Adrenal gland (tissue), 5 donors: Measurements from ENCODE around the gene SAMD9.

Source experiments
- CTCF ChIP-seq, 6 experiments: fragments of 450-650 bp in 4 of 6; fragments of 200-600 bp in 2 of 6; sonication (generic) in 1 of 6; IDR thresholded peaks; 1 replicate in 5 of 6; 2 replicates in 1 of 6; pipeline versions ENCODE4 v1.5.1 to v1.8.0; 2016 to 2021; ENCODE audit warnings: antibody characterized with exemption in 6 of 6, mild to moderate bottlenecking in 2 of 6, moderate library complexity in 1 of 6
- POLR2A ChIP-seq, 2 donors: fragments of 450-650 bp; IDR thresholded peaks; one replicate each; pipeline ENCODE4 v1.6.1; 2017; ENCODE audit warnings: antibody characterized with exemption in 2 of 2, mild to moderate bottlenecking in 2 of 2, moderate library complexity in 1 of 2
- donor health status: DM: no; HTN: no; CAD: no.

GRCh38 chr7:93117852-93118530 lies at the start of gene SAMD9:
- TF ChIP-seq CTCF (IDR thresholded peaks at IDR 0.05) (no peak), POLR2A (IDR thresholded peaks at IDR 0.05) (peak; percentile 7 to 56)
